ENCODE data around the gene EIPR1.

DNA sequence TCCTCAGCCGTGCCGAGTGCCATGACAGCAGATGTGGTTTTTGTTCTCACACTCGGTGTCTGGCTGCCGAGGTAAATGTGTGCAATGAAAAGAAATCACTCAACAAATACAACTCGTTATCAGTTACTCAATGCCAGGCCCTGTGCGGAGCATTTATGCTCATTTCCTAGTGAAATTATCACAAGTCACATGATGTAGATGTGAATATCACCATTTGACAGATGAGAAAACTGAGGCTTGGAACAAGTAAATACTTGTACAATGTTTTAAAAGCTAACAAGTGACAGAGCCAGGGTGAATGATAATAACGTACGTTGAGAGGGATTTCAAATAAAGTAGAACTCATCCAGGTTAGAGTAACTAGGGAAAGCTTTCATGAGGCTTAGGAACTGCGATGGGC, 174.7 kb downstream of the EIPR1 start:
- TF ChIP-seq, protein P1, sequence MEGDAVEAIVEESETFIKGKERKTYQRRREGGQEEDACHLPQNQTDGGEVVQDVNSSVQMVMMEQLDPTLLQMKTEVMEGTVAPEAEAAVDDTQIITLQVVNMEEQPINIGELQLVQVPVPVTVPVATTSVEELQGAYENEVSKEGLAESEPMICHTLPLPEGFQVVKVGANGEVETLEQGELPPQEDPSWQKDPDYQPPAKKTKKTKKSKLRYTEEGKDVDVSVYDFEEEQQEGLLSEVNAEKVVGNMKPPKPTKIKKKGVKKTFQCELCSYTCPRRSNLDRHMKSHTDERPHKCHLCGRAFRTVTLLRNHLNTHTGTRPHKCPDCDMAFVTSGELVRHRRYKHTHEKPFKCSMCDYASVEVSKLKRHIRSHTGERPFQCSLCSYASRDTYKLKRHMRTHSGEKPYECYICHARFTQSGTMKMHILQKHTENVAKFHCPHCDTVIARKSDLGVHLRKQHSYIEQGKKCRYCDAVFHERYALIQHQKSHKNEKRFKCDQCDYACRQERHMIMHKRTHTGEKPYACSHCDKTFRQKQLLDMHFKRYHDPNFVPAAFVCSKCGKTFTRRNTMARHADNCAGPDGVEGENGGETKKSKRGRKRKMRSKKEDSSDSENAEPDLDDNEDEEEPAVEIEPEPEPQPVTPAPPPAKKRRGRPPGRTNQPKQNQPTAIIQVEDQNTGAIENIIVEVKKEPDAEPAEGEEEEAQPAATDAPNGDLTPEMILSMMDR (IDR thresholded peaks at IDR 0.05): no peak
- TF ChIP-seq SP1 (CRISPR knock-in tag; conservative IDR thresholded peaks at IDR 0.05) (no peak), CBFB (CRISPR knock-in tag; IDR thresholded peaks at IDR 0.05; ENCODE audit: low read depth) (no peak), ZNF423 (CRISPR knock-in tag; IDR thresholded peaks at IDR 0.05) (no peak), CREM (CRISPR knock-in tag; IDR thresholded peaks at IDR 0.05) (no peak), MXD4 (CRISPR knock-in tag; IDR thresholded peaks at IDR 0.05; ENCODE audit: borderline replicate concordance) (no peak), IRF2 (CRISPR knock-in tag; IDR thresholded peaks at IDR 0.05; ENCODE audit: borderline replicate concordance, low read depth) (no peak)
- TF ChIP-seq, protein P2, sequence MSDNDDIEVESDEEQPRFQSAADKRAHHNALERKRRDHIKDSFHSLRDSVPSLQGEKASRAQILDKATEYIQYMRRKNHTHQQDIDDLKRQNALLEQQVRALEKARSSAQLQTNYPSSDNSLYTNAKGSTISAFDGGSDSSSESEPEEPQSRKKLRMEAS (CRISPR knock-in tag; IDR thresholded peaks at IDR 0.05): no peak
- TF ChIP-seq, protein P3, sequence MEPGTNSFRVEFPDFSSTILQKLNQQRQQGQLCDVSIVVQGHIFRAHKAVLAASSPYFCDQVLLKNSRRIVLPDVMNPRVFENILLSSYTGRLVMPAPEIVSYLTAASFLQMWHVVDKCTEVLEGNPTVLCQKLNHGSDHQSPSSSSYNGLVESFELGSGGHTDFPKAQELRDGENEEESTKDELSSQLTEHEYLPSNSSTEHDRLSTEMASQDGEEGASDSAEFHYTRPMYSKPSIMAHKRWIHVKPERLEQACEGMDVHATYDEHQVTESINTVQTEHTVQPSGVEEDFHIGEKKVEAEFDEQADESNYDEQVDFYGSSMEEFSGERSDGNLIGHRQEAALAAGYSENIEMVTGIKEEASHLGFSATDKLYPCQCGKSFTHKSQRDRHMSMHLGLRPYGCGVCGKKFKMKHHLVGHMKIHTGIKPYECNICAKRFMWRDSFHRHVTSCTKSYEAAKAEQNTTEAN (CRISPR knock-in tag; IDR thresholded peaks at IDR 0.05): no peak
- TF ChIP-seq, protein P4, sequence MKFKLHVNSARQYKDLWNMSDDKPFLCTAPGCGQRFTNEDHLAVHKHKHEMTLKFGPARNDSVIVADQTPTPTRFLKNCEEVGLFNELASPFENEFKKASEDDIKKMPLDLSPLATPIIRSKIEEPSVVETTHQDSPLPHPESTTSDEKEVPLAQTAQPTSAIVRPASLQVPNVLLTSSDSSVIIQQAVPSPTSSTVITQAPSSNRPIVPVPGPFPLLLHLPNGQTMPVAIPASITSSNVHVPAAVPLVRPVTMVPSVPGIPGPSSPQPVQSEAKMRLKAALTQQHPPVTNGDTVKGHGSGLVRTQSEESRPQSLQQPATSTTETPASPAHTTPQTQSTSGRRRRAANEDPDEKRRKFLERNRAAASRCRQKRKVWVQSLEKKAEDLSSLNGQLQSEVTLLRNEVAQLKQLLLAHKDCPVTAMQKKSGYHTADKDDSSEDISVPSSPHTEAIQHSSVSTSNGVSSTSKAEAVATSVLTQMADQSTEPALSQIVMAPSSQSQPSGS (CRISPR knock-in tag; IDR thresholded peaks at IDR 0.05; ENCODE audit: borderline replicate concordance, low read depth): no peak
